Activated CD8-positive, alpha-beta memory T cell treated with anti-CD3 and anti-CD28 coated beads, Interleukin-2, amount 50 U/mL, for 24 hours (primary cell): ENCODE results near the gene ADGRG3.

Experiments used
- DNase-seq: peaks from one replicate; pipeline ENCODE4 v3.0.0-alpha.2; 2020; ENCODE audit errors: extremely low read depth

The ADGRG3 gene, protein sequence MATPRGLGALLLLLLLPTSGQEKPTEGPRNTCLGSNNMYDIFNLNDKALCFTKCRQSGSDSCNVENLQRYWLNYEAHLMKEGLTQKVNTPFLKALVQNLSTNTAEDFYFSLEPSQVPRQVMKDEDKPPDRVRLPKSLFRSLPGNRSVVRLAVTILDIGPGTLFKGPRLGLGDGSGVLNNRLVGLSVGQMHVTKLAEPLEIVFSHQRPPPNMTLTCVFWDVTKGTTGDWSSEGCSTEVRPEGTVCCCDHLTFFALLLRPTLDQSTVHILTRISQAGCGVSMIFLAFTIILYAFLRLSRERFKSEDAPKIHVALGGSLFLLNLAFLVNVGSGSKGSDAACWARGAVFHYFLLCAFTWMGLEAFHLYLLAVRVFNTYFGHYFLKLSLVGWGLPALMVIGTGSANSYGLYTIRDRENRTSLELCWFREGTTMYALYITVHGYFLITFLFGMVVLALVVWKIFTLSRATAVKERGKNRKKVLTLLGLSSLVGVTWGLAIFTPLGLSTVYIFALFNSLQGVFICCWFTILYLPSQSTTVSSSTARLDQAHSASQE

GRCh38 chr16:57668263-57668571 is at the start of gene ADGRG3:
Gene ADGRG3, plus strand, starts transcription at chr16:57668306. Its CDS starts 42 bp downstream, at chr16:57668348.
- no peak for DNase-seq

DNA sequence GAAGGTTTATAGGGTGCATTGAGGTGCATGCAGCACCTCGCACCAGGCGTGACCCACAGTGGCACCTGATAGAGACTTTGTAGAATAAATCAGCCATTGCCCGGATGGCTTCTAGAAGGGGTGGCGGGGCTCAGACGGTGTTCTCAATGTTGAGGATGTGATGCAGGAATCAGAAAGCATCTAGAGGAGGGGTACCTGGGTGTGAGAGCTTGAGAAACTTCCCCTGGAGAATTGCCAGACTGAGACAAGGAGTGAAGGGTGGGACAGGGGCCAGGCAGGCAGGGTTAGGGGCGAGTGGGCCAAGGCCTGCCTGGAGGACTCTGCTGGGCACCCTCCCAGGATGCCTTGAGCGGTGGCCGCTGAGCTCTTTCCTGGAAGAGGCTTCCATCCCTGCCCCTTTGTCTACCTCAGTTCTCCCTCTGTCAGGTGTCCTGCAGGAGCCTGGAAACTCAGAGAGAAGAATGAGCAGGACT is 48.9 kb upstream of the ADGRG3 start:
- no peak for DNase-seq

DNA sequence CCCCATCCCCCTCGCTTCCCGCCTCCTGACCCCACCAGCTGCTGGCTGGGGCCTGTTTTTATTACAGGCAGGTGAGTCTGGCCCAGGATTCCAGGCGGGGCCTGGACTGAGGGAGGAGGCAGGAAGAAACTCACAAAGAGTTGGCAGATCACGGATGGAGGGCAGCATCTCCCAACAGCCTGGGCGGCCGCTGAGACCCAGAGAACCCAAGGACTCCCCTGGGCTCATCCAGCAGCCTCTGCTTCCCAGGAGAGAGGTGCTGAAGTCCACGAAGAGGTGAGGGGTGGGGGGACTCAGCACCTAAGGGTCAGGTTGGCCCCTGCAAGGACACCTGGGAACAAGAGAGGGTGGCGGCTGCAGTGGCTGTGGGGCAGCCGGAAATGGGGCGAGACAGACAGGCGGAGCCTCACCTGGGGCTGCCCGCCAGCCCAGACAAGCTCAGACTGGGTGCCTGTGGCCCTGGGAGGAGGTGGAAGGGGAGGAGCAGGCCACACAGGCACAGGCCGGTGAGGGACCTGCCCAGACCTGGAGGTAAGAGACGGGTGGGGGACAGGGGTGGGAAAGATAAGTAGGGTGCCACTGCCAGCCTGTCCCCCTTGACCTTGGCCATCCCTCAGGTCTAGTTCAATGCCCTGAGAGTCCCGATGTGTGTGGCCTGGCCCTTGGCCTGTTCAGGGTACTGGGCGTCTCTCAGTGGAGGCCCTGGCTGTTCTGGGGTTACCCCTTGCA is 48.3 kb upstream of the ADGRG3 start:
- DNase-seq = no peak

DNA sequence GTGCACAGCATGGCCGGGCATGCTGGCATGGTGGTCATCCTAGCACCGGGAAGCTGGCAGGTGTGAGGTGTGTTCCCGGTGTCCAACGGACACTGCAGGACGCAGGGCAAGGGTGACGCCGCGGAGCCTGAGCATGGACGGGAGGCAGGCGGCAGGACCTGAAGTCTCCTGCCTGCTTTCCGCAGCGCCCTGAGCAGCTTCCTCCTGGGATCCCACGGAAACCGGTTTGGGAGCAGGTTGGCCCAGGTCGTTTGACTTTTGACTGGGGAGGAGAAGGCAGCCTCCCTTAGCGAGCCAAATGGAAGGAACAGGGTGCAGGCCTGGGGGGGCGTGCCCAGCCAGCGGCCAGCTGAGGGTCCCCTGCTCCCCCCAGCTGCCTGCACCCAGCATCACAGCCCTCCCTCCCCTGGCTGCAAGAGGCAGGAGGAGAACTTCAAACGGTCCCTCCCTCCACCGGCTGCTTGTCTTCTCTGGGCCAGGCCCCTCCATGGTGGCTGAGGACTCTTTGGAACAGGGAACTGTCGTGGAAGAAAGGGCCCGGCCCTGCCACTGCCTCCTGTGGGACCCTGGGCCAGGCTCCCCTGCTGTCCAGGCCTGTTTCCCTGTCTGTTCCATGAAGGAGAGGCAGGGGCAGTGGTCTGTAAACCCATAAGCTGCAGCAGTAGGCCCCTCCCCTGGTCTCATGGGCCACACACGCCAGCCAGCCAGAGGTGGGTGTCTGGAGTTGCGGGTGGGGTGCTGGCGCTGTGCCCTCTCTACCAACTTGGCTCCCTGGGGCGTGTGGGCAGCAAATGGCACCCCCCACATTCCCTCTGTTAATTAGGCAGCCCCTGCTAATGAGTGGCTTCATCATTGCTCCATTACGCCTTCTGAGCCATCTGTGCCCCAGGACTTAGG is 47.5 kb upstream of the ADGRG3 start:
- DNase-seq = no peak

DNA sequence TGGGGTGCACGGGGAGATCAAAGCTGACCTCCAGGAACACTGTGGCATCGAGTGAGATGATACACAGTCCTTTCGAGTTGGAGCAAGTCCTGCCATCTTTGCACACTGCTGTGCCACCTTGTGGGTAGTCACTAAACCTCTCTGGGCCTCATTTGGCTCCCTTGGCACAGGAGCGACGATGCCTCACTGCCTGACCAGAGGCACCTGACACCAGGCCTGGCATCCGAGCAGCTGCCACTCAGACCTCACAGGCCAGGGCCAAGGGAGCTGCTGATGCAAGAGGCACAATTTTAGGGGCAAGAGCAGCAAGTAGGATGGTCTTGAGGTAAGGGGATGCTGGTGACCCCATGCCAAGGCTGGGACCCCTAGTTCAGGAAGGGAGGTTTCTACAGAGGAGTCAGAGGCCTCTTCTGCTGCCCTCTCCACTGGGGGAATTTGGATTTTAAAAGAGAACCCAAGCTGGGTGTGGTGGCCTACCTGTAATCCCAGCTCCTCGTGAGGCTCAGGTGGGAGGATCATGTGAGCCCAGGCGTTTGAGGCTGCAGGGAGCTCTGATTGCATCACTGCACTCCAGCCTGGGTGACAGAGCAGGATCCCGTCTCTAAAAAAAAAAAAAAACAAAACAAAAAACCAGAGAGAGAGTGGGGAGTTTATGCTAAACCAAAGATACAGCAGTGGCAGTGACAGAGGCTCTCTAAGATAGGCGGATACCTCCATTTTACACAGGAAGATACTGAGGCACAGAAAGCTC is 46.4 kb upstream of the ADGRG3 start:
- DNase-seq = no peak

GRCh38 chr16:57622361-57623250 is 45.5 kb upstream of the ADGRG3 start:
- no peak for DNase-seq

DNA sequence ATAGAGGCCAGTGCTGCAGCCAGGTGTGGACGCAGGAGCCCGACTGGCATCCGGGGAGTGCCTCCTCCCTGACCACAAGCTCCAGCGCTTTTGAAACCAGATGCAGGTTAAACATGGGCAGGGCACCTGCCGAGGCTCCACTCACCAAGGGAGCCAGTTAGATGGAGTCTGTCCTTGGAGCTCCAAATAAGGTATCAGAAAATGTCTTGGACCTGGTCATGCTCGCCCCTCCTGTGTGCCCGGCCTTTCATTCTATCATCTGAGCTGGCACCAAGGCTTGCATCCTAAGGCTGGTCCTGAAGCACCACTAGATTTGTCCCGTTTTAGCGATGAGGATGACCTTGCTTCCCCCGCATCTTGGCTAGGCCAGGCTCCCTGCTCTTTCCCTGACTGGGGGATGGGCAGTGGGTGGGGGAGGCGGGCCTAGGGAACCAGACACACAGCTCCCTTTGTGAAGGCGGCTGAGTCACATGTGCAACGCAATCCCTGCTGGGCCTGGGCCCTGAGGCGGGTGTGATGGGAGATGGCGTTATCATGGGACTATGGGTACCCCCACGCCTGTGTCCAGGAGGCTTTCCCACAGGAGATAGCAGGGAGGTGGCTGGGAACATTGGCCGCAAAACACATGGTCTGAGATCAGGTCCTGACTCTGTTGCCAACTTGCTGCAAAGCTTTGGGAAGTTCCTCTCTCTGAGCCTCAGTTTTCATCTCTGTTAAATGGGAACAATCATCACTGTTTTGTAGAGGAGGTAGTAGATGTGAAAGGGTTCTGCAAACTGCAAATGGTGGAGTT is 44.7 kb upstream of the ADGRG3 start:
- no peak for DNase-seq

- DNase-seq = no peak
Observed at GRCh38 chr16:57624044-57624688, 43.9 kb upstream of the ADGRG3 start.

- DNase-seq = no peak
Observed at GRCh38 chr16:57624806-57625500, 43.2 kb upstream of the ADGRG3 start.

DNA sequence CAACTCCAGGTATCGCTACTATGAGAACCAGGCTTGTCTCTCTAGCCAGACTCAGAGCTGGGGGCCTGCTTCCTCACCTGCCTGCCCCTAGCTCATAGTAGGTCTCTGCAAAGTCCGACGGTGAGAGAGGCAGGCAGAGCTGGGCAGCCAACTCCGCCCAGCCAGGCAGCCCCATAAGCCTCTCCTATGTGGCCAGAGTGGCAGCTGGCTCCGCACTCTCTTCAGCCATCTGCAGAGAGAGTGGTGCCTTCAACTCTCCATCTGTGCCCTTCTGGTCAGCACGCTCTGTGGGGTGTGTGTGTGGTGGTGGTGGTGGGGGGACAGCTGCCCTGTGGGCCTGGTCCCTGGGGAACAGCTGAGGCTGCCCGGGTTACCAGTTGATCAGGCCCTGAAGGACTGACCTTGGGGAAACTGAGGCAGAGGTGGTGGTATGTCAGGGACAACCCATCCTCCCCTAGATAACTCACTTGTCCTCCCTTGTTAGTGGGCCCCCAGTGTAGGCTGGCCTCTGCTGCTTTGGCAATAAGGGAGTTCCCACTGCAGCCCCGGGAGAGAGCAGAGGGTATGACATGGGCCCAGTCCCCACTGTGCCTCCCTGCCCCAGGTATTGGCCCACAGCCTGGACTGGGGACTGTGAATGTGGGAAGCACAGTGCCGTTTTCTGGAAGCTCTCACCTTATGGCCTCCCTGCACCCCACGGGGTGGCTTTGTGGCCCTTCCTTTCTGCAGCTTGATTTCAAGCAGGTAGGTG is 41.5 kb upstream of the ADGRG3 start:
- no peak for DNase-seq

GRCh38 chr16:57627184-57627871 is 40.8 kb upstream of the ADGRG3 start:
- no peak for DNase-seq

DNA sequence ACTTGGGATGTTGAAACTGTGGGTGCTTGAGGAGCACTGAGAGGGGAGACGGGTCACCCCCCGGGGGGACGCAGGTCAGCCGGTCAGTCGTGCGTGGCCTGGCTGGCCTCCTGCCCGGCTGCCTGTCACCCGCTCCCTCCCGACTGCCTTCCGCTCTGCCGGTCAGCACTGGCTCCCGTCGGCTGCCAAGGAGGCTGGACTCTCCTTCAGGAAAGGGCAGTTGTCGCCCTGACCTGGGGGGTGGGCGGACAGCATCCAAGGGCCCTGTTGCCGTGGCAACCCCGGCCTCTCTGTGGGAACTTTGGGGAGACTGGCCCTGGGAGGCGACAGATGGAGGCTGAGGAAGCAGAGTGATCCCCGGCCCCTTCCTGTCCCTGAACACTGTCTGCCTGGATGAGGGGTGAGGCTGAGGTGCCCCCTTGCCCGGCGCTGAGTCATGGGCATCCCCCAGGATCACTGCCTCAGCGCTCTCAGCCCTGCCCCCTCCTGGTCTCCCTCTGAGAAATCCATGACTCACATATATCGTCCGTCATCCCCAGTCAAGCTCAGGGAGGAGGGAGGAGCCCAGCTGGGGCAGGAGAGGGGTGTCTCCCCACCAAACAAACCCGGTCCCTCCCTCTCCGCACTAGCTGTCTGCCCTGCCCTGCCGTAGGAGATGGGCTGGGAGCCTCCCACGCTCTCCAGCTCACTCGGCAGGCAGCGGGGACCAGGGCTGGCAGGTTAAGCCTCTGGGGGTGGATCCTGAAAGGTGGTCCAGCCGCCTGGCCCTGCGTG is 39.9 kb upstream of the ADGRG3 start, which contains the start of gene ADGRG1:
Gene ADGRG1 (plus strand): TSS at position 623 of the 774 bp plus-strand sequence. CDS start 21,658 bp downstream, outside the sequence.
- no peak for DNase-seq

DNA sequence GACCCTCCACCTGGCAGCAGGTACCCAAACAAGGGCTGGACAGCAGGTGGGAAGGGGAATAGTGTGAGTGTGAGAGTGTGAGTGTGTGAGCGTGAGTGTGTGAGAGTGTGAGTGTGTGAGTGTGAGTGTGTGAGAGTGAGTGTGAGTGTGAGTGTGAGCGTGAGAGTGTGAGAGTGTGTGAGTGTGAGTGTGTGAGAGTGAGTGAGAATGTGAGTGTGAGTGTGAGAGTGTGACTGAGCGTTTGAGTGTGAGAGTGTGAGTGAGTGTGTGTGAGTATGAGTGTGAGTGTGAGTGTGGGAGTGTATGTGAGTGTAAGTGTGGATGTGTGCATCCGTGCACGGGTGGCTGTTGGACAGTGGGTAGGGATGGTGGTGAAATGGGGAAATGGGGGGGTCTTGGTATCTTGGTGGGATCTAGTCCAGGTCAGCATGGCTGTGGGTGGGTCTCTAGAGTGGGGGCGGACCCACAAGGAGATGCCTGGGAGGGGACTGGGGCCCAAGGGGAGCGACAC is 39.3 kb upstream of the ADGRG3 start:
- no peak for DNase-seq

GRCh38 chr16:57629516-57630406 is 38.3 kb upstream of the ADGRG3 start:
- no peak for DNase-seq

DNA sequence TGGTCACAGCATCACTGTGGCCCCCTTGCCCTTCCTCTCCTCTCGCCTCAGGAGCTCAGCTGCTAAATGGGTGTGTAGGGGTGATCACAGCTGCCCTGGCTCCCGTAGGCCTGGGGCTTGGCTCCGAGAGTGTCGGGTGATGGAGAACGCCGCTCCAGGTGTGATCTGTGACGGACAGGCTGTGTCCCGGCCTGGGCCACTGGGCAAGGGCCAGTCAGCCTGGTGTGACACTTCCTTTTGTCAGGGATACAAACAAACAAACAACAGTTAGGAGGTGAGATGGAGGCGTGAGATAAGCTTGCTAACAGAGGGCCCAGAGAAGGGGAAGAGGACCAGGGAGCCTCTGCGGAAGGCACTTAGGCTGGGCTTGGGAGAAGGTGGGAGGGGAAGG is 37.7 kb upstream of the ADGRG3 start:
- DNase-seq = no peak
